Endothelial cell of umbilical vein (primary cell): ENCODE results near the gene CPO.

Experiments
- EZH2 ChIP-seq: IDR thresholded peaks from 2 replicates; pipeline ENCODE4 v1.6.1; 2012; ENCODE audit warnings: borderline replicate concordance, low read depth, mild to moderate bottlenecking, moderate library complexity, low read length, inconsistent platforms; ENCODE audit not compliant: severe bottlenecking
- MYC ChIP-seq: IDR thresholded peaks from one replicate; pipeline ENCODE4 v1.6.1; 2011; ENCODE audit warnings: mild to moderate bottlenecking, low read depth, low read length
- POLR2A ChIP-seq: IDR thresholded peaks from 2 replicates; pipeline ENCODE4 v1.6.1; 2012; ENCODE audit warnings: low read depth, mild to moderate bottlenecking, control low read depth, low read length
- POLR2AphosphoS5 ChIP-seq: IDR thresholded peaks from 2 replicates; pipeline ENCODE4 v1.6.1; 2012; ENCODE audit warnings: low read depth, mild to moderate bottlenecking, control low read depth, low read length, moderate library complexity; ENCODE audit not compliant: insufficient read depth
- TF ChIP-seq, protein P1 (sequence below), 2 donors: IDR thresholded peaks; 1 replicate in 1 of 2; 2 replicates in 1 of 2; pipeline ENCODE4 v1.5.1; 2011; ENCODE audit warnings: low read length in 2 of 2, mild to moderate bottlenecking in 2 of 2, moderate library complexity in 2 of 2, control low read depth in 1 of 2, inconsistent platforms in 1 of 2, low read depth in 1 of 2; ENCODE audit not compliant: insufficient read depth in 1 of 2; ENCODE audit errors: extremely low read depth in 1 of 2
- TF ChIP-seq, protein P2 (sequence below): IDR thresholded peaks from 2 replicates; pipeline ENCODE4 v1.6.1; 2011; ENCODE audit not compliant: insufficient read depth, insufficient read length

DNA sequence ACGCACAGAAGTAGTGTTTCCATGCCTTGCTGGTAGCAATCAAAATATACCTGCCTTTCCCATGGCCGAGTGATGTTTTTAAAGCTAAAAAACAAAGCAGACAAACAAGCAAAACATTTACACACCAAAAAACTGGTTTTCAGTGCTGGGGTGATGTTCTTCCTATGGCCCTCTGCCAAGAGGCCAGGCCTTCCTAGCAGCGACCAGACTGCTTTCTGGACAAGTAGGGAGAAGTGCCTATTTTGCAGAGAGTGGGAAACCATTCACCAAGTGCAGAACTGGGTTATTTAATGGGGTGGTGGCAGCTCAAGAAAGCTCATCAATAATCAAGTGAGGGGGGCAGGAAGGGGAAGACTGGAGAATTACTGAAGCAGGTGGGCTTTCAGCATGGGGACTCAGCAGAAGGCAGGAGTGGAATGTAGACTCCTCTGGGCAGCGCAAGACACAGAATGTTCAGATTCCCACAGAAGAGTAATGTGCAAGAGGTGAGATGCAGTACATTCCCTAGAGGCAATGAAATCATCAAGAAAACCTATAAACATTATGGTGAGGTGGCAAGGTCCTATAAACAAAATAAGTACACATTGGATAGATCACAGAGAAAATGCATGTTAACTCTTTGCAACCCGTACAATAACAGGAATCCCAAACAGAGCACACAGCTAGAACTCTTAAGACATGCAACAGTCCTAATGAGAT is 44.0 kb downstream of the CPO start:
- TF ChIP-seq, protein P1, sequence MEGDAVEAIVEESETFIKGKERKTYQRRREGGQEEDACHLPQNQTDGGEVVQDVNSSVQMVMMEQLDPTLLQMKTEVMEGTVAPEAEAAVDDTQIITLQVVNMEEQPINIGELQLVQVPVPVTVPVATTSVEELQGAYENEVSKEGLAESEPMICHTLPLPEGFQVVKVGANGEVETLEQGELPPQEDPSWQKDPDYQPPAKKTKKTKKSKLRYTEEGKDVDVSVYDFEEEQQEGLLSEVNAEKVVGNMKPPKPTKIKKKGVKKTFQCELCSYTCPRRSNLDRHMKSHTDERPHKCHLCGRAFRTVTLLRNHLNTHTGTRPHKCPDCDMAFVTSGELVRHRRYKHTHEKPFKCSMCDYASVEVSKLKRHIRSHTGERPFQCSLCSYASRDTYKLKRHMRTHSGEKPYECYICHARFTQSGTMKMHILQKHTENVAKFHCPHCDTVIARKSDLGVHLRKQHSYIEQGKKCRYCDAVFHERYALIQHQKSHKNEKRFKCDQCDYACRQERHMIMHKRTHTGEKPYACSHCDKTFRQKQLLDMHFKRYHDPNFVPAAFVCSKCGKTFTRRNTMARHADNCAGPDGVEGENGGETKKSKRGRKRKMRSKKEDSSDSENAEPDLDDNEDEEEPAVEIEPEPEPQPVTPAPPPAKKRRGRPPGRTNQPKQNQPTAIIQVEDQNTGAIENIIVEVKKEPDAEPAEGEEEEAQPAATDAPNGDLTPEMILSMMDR (IDR thresholded peaks at IDR 0.05; ENCODE audit: extremely low read depth in 1 of 2, insufficient read depth in 1 of 2, low read depth in 1 of 2, low read length in 2 of 2), result no peak
- TF ChIP-seq EZH2, result no peak
- TF ChIP-seq POLR2AphosphoS5, result no peak
- TF ChIP-seq POLR2A, result no peak
- no peak for TF ChIP-seq MYC
- TF ChIP-seq, protein P2, sequence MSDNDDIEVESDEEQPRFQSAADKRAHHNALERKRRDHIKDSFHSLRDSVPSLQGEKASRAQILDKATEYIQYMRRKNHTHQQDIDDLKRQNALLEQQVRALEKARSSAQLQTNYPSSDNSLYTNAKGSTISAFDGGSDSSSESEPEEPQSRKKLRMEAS, result no peak
